RWPE2 (cell line): ENCODE data around the gene SMPD1.

Experiments used
- ATAC-seq: fragments of 200-7000 bp; cut with Tn5 transposase; 3 replicates; pipeline ENCODE4 v1.9.1; 2021; ENCODE audit warnings: low read depth
- DNase-seq: peaks from one replicate; pipeline ENCODE4 v3.0.0-alpha.2; 2020; ENCODE audit warnings: low spot score
- H3K27ac ChIP-seq: fragments of 450-650 bp; 2 replicates; pipeline ENCODE4 v1.5.1; 2017; ENCODE audit warnings: mild to moderate bottlenecking; ENCODE audit not compliant: poor library complexity, severe bottlenecking
- H3K27me3 ChIP-seq: fragments of 250-450 bp; sonication (Bioruptor Pico); 2 replicates; pipeline ENCODE4 v1.5.1; 2021; ENCODE audit warnings: mild to moderate bottlenecking, moderate library complexity; ENCODE audit not compliant: insufficient read depth, poor library complexity, severe bottlenecking
- H3K36me3 ChIP-seq: fragments of 250-450 bp; sonication (Bioruptor Pico); 2 replicates; pipeline ENCODE4 v1.5.1; 2020; ENCODE audit warnings: low read depth, mild to moderate bottlenecking, moderate library complexity
- H3K4me1 ChIP-seq: fragments of 250-450 bp; sonication (Bioruptor Pico); 2 replicates; pipeline ENCODE4 v1.5.1; 2021; ENCODE audit warnings: mild to moderate bottlenecking, moderate library complexity; ENCODE audit not compliant: insufficient read depth, poor library complexity, severe bottlenecking
- H3K4me3 ChIP-seq: fragments of 250-450 bp; sonication (Bioruptor Pico); 2 replicates; pipeline ENCODE4 v1.5.1; 2021; ENCODE audit warnings: mild to moderate bottlenecking, moderate library complexity; ENCODE audit not compliant: severe bottlenecking
- H3K9me3 ChIP-seq: fragments of 250-450 bp; sonication (Bioruptor Pico); 2 replicates; pipeline ENCODE4 v1.5.1; 2021; ENCODE audit warnings: mild to moderate bottlenecking, moderate library complexity; ENCODE audit not compliant: severe bottlenecking
- CTCF ChIP-seq: fragments of 450-650 bp; IDR thresholded peaks from one replicate; pipeline ENCODE4 v1.5.1; 2017; ENCODE audit warnings: mild to moderate bottlenecking, moderate library complexity; ENCODE audit not compliant: poor library complexity, severe bottlenecking

Gene SMPD1

DNA sequence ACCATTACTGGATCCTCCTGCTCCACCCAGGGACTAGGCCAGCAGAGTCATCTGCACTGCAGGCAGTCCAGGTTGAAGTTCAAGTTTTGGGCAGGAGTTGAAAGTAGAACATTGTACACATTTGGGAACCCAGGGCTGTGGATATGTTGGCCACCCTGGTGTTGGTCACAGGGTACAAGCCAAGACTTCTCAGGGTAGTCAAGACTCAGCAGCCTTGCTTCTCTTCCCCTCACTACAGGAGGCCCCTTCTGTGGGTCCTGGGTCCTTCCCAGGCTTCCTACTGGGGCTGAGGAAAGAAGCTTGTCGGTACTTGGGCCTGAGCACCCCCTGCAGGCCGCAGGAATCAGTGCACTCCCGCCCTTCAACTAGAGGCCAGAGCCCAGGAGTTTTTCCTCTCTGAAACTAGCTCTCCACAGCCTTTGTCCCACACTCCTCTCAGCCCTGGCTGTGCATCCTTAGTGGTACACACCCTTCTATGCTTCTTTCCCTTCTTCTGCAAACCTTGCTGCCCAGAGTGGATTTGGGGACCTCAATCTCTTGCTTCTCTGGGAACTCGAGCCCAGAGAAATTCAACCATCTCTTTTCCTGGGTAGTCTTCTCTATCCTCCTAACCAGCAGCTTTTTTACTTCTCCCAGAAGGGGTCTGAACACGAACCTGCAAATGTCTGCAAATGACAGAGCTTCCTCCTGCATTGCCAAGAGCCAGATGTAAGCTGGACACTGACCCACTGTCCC is 53.2 kb downstream of the SMPD1 start:
- peak; percentile 69 for ATAC-seq
- no peaks in the 10 kb centered on the region for H3K4me1 ChIP-seq
- H3K27me3 ChIP-seq, result no peaks in the 10 kb centered on the region
- no peak overlapping the region for H3K27ac ChIP-seq
- H3K4me3 ChIP-seq, result no peak overlapping the region
- no peak for DNase-seq
- peak; percentile 74 for TF ChIP-seq CTCF
- no peaks in the 10 kb centered on the region for H3K9me3 ChIP-seq
- H3K36me3 ChIP-seq, result no peaks in the 10 kb centered on the region
